Loucy (cell line): ENCODE data around the gene LYRM4.

ENCODE experiments used
- H2AFZ ChIP-seq: fragments of 200-600 bp; sonication (generic); 2 replicates; pipeline ENCODE4 v1.6.0; 2016; ENCODE audit warnings: antibody characterized with exemption, mild to moderate bottlenecking, low read length, moderate library complexity
- H3F3A ChIP-seq: fragments of 200-600 bp; 2 replicates; pipeline ENCODE4 v1.6.0; 2016; ENCODE audit warnings: antibody characterized with exemption, low read depth, mild to moderate bottlenecking
- H3K27me3 ChIP-seq: fragments of 200-600 bp; sonication (generic); 2 replicates; pipeline ENCODE4 v1.6.1; 2014; ENCODE audit warnings: low read length, mild to moderate bottlenecking; ENCODE audit not compliant: insufficient read depth, poor library complexity, severe bottlenecking
- H3K36me3 ChIP-seq: fragments of 200-600 bp; sonication (generic); 2 replicates; pipeline ENCODE4 v1.6.1; 2016; ENCODE audit warnings: low read length; ENCODE audit not compliant: insufficient read depth
- H3K4me1 ChIP-seq: fragments of 200-600 bp; sonication (generic); 2 replicates; pipeline ENCODE4 v1.5.1; 2014; ENCODE audit warnings: low read length, mild to moderate bottlenecking; ENCODE audit not compliant: insufficient read depth, poor library complexity, severe bottlenecking
- H3K4me2 ChIP-seq: fragments of 200-600 bp; sonication (generic); 2 replicates; pipeline ENCODE4 v1.6.0; 2014; ENCODE audit warnings: antibody characterized with exemption, low read length, low read depth, mild to moderate bottlenecking; ENCODE audit not compliant: poor library complexity, severe bottlenecking
- H3K4me3 ChIP-seq: fragments of 200-600 bp; sonication (generic); 2 replicates; pipeline ENCODE4 v1.5.1; 2014; ENCODE audit warnings: low read length, mild to moderate bottlenecking, mixed read lengths; ENCODE audit not compliant: poor library complexity, severe bottlenecking
- H3K79me2 ChIP-seq: fragments of 200-600 bp; sonication (generic); 2 replicates; pipeline ENCODE4 v1.6.1; 2014; ENCODE audit warnings: low read length; ENCODE audit not compliant: insufficient read depth
- H3K9ac ChIP-seq: fragments of 200-600 bp; sonication (generic); 2 replicates; pipeline ENCODE4 v1.6.0; 2014; ENCODE audit warnings: mild to moderate bottlenecking, low read depth, low read length, moderate library complexity; ENCODE audit not compliant: poor library complexity, severe bottlenecking
- H3K9me2 ChIP-seq: fragments of 200-600 bp; sonication (generic); replicated peaks from 2 replicates; pipeline ENCODE4 v1.6.1; 2016; ENCODE audit warnings: low read depth, low read length, mixed read lengths
- H3K9me3 ChIP-seq: fragments of 200-600 bp; sonication (generic); 2 replicates; pipeline ENCODE4 v1.6.1; 2014; ENCODE audit warnings: mild to moderate bottlenecking, antibody characterized with exemption, low read length, low read depth; ENCODE audit not compliant: insufficient read depth
- H4K20me1 ChIP-seq: fragments of 200-600 bp; sonication (generic); 2 replicates; pipeline ENCODE4 v1.6.0; 2014; ENCODE audit warnings: antibody characterized with exemption, low read length, mild to moderate bottlenecking; ENCODE audit not compliant: insufficient read depth, poor library complexity, severe bottlenecking
- CTCF ChIP-seq: fragments of 200-600 bp; sonication (generic); conservative IDR thresholded peaks from 2 replicates; pipeline ENCODE4 v1.5.1; 2014; ENCODE audit warnings: mild to moderate bottlenecking, antibody characterized with exemption, low read length
- EZH2phosphoT487 ChIP-seq: fragments of 200-600 bp; IDR thresholded peaks from 2 replicates; pipeline ENCODE4 v1.6.1; 2018; ENCODE audit warnings: antibody characterized with exemption, mild to moderate bottlenecking, moderate library complexity, borderline replicate concordance

LYRM4 gene

GRCh38 chr6:5155906-5156305 lies 104.8 kb downstream of the LYRM4 start:
- Histone ChIP-seq H2AFZ (no peak overlapping the region), H3K27me3 (no peaks in the 10 kb centered on the region), H3K4me3 (no peak overlapping the region), H3K9me3 (no peaks in the 10 kb centered on the region), H4K20me1 (no peaks in the 10 kb centered on the region), H3F3A (no peaks in the 10 kb centered on the region), H3K4me2 (no peak overlapping the region), H3K9ac (no peak overlapping the region), H3K4me1 (peaks cover 9% of the 10 kb centered on the region), H3K9me2 (no peaks in the 10 kb centered on the region), H3K36me3 (no peaks in the 10 kb centered on the region), H3K79me2 (no peaks in the 10 kb centered on the region)
- TF ChIP-seq EZH2phosphoT487 = no peak
- no peak for TF ChIP-seq CTCF

GRCh38 chr6:5153186-5153585 lies 107.6 kb downstream of the LYRM4 start:
- no peak for TF ChIP-seq CTCF
- no peak for TF ChIP-seq EZH2phosphoT487
- no peaks in the 10 kb centered on the region for H3K9me2 ChIP-seq

GRCh38 chr6:5152460-5152859 lies 108.3 kb downstream of the LYRM4 start:
- Histone ChIP-seq H3K4me1 (no peaks in the 10 kb centered on the region), H3F3A (no peaks in the 10 kb centered on the region), H4K20me1 (no peaks in the 10 kb centered on the region), H2AFZ (no peak overlapping the region), H3K79me2 (no peaks in the 10 kb centered on the region), H3K4me3 (no peak overlapping the region), H3K9me2 (no peaks in the 10 kb centered on the region), H3K4me2 (no peak overlapping the region), H3K9me3 (no peaks in the 10 kb centered on the region), H3K36me3 (no peaks in the 10 kb centered on the region), H3K9ac (no peak overlapping the region), H3K27me3 (no peaks in the 10 kb centered on the region)
- TF ChIP-seq CTCF (no peak), EZH2phosphoT487 (no peak)

More at GRCh38 chr6:5153186-5153585, 107.6 kb downstream of the LYRM4 start:
- H3K4me1 ChIP-seq = no peaks in the 10 kb centered on the region
- no peaks in the 10 kb centered on the region for H3K9me3 ChIP-seq
- no peaks in the 10 kb centered on the region for H3F3A ChIP-seq
- no peak overlapping the region for H3K4me3 ChIP-seq
- no peak overlapping the region for H2AFZ ChIP-seq
- H3K36me3 ChIP-seq = no peaks in the 10 kb centered on the region
- H3K79me2 ChIP-seq = no peaks in the 10 kb centered on the region
- no peaks in the 10 kb centered on the region for H4K20me1 ChIP-seq
- H3K9ac ChIP-seq = no peak overlapping the region
- H3K4me2 ChIP-seq = no peak overlapping the region
- no peaks in the 10 kb centered on the region for H3K27me3 ChIP-seq
